Panc1 (cell line): ENCODE data around the gene ARRDC5. TPM values are rescaled to one million over a fixed set of nuclear protein-coding genes. Genes with fewer than 3 reads are reported as not detected.

ENCODE experiments used
- ATAC-seq: fragments of 200-7000 bp; cut with Tn5 transposase; 2 replicates; pipeline ENCODE4 v1.9.1; 2020; ENCODE audit warnings: mild to moderate bottlenecking, moderate library complexity
- BruUV-seq: library from RNA; stranded (reverse); fragments of 400-500 nt; replicated peaks from 2 replicates; lab custom pipeline; 2021; lab: Mats Ljungman, UMichigan
- CTCF ChIA-PET: fragments of 300-600 bp; sonication (Branson Sonifier 250); formaldehyde crosslinking; loops from one replicate; lab custom pipeline; 2022; ENCODE audit warnings: antibody characterized with exemption; lab: Charles Lee
- POLR2A ChIA-PET: fragments of 300-600 bp; sonication (Branson Sonifier 250); formaldehyde crosslinking; loops from one replicate; lab custom pipeline; 2022; ENCODE audit warnings: antibody characterized with exemption; lab: Charles Lee
- DNase-seq: peaks from one replicate; pipeline ENCODE4 v3.0.0-alpha.2; 2010; ENCODE audit warnings: low read depth, low spot score
- H3K27ac ChIP-seq: 2 replicates; pipeline ENCODE4 v1.5.1; 2011; ENCODE audit warnings: mild to moderate bottlenecking, low read length, inconsistent platforms
- H3K27me3 ChIP-seq: fragments of 200-500 bp; sonication (Bioruptor generic); 2 replicates; pipeline ENCODE4 v1.6.0; 2014; ENCODE audit warnings: low read length, inconsistent platforms; ENCODE audit not compliant: control insufficient read depth, insufficient read depth
- H3K36me3 ChIP-seq: fragments of 200-500 bp; sonication (Bioruptor generic); 2 replicates; pipeline ENCODE4 v1.5.1; 2014; ENCODE audit warnings: inconsistent platforms, mild to moderate bottlenecking, low read length, moderate library complexity; ENCODE audit not compliant: control insufficient read depth, insufficient read depth
- H3K4me1 ChIP-seq: 2 replicates; pipeline ENCODE4 v1.5.1; 2011; ENCODE audit warnings: inconsistent platforms, mild to moderate bottlenecking, low read length, moderate library complexity; ENCODE audit not compliant: control insufficient read depth, insufficient read depth
- H3K4me3 ChIP-seq, 2 experiments: 2 replicates each; pipeline ENCODE4 v1.5.1; 2011 to 2012; ENCODE audit warnings: low read depth in 2 of 2, low read length in 2 of 2, mild to moderate bottlenecking in 2 of 2, inconsistent platforms in 1 of 2, moderate library complexity in 1 of 2
- H3K9me3 ChIP-seq: fragments of 200-500 bp; sonication (Bioruptor generic); 2 replicates; pipeline ENCODE4 v1.5.1; 2014; ENCODE audit warnings: low read depth, mild to moderate bottlenecking, inconsistent platforms, low read length, moderate library complexity; ENCODE audit not compliant: control insufficient read depth, insufficient read depth
- CTCF ChIP-seq: fragments of 450-650 bp; IDR thresholded peaks from 2 replicates; pipeline ENCODE4 v1.5.1; 2017; ENCODE audit warnings: mild to moderate bottlenecking
- POLR2AphosphoS5 ChIP-seq: IDR thresholded peaks from 2 replicates; pipeline ENCODE4 v1.6.1; 2012; ENCODE audit warnings: mild to moderate bottlenecking, low read depth, low read length, moderate library complexity
- REST ChIP-seq, 2 experiments: IDR thresholded peaks; 2 replicates each; pipeline ENCODE4 v1.6.1; 2011 to 2012; ENCODE audit warnings: low read depth in 2 of 2, control low read depth in 1 of 2, low read length in 1 of 2, mild to moderate bottlenecking in 1 of 2, moderate library complexity in 1 of 2; ENCODE audit not compliant: insufficient read depth in 1 of 2
- SIN3A ChIP-seq: IDR thresholded peaks from 2 replicates; pipeline ENCODE4 v1.6.1; 2012; ENCODE audit warnings: low read depth, mild to moderate bottlenecking, low read length, moderate library complexity, borderline replicate concordance; ENCODE audit not compliant: insufficient read depth
- TCF7L2 ChIP-seq: IDR thresholded peaks from 2 replicates; pipeline ENCODE4 v1.6.1; 2011; ENCODE audit warnings: mild to moderate bottlenecking, low read depth, low read length, inconsistent platforms
- in situ Hi-C: cut with HindIII; loops from 2 replicates; pipeline ENCODE4 v1.10.0; 2016; ENCODE audit warnings: low sequenced_read_pairs, low pct_unique_long_range_greater_than_20kb
- intact Hi-C: fragments of 100-400 bp; cut with micrococcal nuclease; formaldehyde crosslinking; loops from one replicate; pipeline ENCODE4 v1.10.0; 2022; ENCODE audit not compliant: unreplicated experiment
- total RNA-seq: library from RNA; stranded (reverse); gene quantifications from one replicate; pipeline ENCODE4 v1.2.1, GENCODE V29; 2021; ENCODE audit not compliant: unreplicated experiment

The ARRDC5 gene
- total RNA-seq, 1 experiment from 2014 or later, result not detected

- no peak for ATAC-seq
- BruUV-seq, result no TSS peak
- H3K27ac ChIP-seq, result peak overlapping the region; percentile 74
- no peak for DNase-seq
- peaks cover 14% of the 10 kb centered on the region for H3K4me1 ChIP-seq
- no peaks in the 10 kb centered on the region for H3K9me3 ChIP-seq
- TF ChIP-seq SIN3A (no peak), TCF7L2 (no peak), POLR2AphosphoS5 (no peak), CTCF (no peak), REST (IDR thresholded peaks at IDR 0.05; ENCODE audit: insufficient read depth in 1 of 2, low read depth in 2 of 2, low read length in 1 of 2) (no peak)
- H3K36me3 ChIP-seq, result no peaks in the 10 kb centered on the region; the same call in 1 of the 2 replicates
- in situ Hi-C loops, result no loop called here
- CTCF ChIA-PET, result no interaction called here
- peak overlapping the region in 1 of 2 experiments; percentile 75; a peak in 1 of 4 replicates for H3K4me3 ChIP-seq
- no peaks in the 10 kb centered on the region for H3K27me3 ChIP-seq
- intact Hi-C loops, result no loop called here
- POLR2A ChIA-PET, result interaction anchor here (0.6 kb wide), 1 partner anchor 202 kb away, joined by 9 read pairs; no protein-coding TSS in a partner anchor
Observed at GRCh38 chr19:4868286-4868834, 34.3 kb downstream of the ARRDC5 start.

GRCh38 chr19:4867534-4868285 is 35.0 kb downstream of the ARRDC5 start, which contains the start of gene PLIN3:
Gene PLIN3 (minus strand): TSS chr19:4867667. CDS start chr19:4861394, 6,273 bp downstream.
- H3K9me3 ChIP-seq, result no peaks in the 10 kb centered on the region
- intact Hi-C loops, result no loop called here
- H3K4me1 ChIP-seq, result peaks cover 14% of the 10 kb centered on the region
- no peaks in the 10 kb centered on the region; the same call in 1 of the 2 replicates for H3K36me3 ChIP-seq
- ChIA-PET CTCF (interaction anchor here (0.6 to 1.7 kb wide), 4 partner anchors 16 to 596 kb away, joined by 4 to 5 read pairs (median 4); no protein-coding TSS in a partner anchor), POLR2A (interaction anchor here (0.5 to 0.6 kb wide), 2 partner anchors 201 to 534 kb away, joined by 8 to 9 read pairs; no protein-coding TSS in a partner anchor)
- H3K27ac ChIP-seq, result peak within 1 kb of the TSS; percentile 89
- TF ChIP-seq SIN3A (peak; percentile 64; the same call in 1 of the 2 replicates), TCF7L2 (no peak), POLR2AphosphoS5 (peak; percentile 54; the same call in 1 of the 2 replicates), REST (IDR thresholded peaks at IDR 0.05; ENCODE audit: insufficient read depth in 1 of 2, low read depth in 2 of 2, low read length in 1 of 2) (no peak), CTCF (no peak)
- in situ Hi-C loops, result no loop called here
- no peaks in the 10 kb centered on the region for H3K27me3 ChIP-seq
- H3K4me3 ChIP-seq, result peak within 1 kb of the TSS; percentile 75 to 86
- BruUV-seq, result no TSS peak
- ATAC-seq (peak; percentile 88), DNase-seq (peak; percentile 76)
